T-helper 2 cell treated with Interferon-gamma antibody and Interleukin-4, amounts not matched to agents 100 ng/mL and 5 ng/mL, for 36 hours (primary cell): ENCODE data around the gene AKAIN1. TPM values are rescaled to one million over a fixed set of nuclear protein-coding genes. Genes with fewer than 3 reads are reported as not detected.

Source experiments
- intact Hi-C: fragments of 100-400 bp; cut with micrococcal nuclease; formaldehyde crosslinking; loops from one replicate; pipeline ENCODE4 v1.15.1; 2023
- total RNA-seq: library from RNA; stranded (reverse); gene quantifications from 2 replicates; pipeline ENCODE4 v1.2.3, GENCODE V29; 2022

AKAIN1 gene
- not detected in 2 replicates for total RNA-seq

GRCh38 chr18:5197032-5197434 lies at the start of gene AKAIN1:
Gene AKAIN1 (minus strand): TSS chr18:5197257. CDS start chr18:5197053, 204 bp downstream.
- intact Hi-C loops, result no loop called here

GRCh38 chr18:5244941-5245340 lies 47.9 kb upstream of the AKAIN1 start:
- intact Hi-C loops, result no loop called here

- intact Hi-C loops, result loop anchor here (5.0 kb wide), 1 partner anchor 1977 kb away; the partner anchor contains the start of gene MYL12B
Observed at GRCh38 chr18:5239447-5239846, 42.4 kb upstream of the AKAIN1 start.

GRCh38 chr18:5238371-5238976 lies 41.4 kb upstream of the AKAIN1 start:
- intact Hi-C loops, result loop anchor here (1.0 to 5.0 kb wide), 2 partner anchors 58 to 1976 kb away; partner anchors contain the start of gene MYL12B

- intact Hi-C loops, result loop anchor here (1.0 to 5.0 kb wide), 2 partner anchors 58 to 1976 kb away; partner anchors contain the start of gene MYL12B
Observed at GRCh38 chr18:5237723-5238370, 40.8 kb upstream of the AKAIN1 start.

- intact Hi-C loops, result loop anchor here (5.0 kb wide), 1 partner anchor 1975 kb away; the partner anchor contains the start of gene MYL12B
Observed at GRCh38 chr18:5237083-5237722, 40.1 kb upstream of the AKAIN1 start.

GRCh38 chr18:5214583-5215351 lies 17.7 kb upstream of the AKAIN1 start:
- intact Hi-C loops, result no loop called here

- intact Hi-C loops, result no loop called here
Observed at GRCh38 chr18:5207471-5208150, 10.6 kb upstream of the AKAIN1 start.

GRCh38 chr18:5198311-5198710 lies 1.3 kb upstream of the AKAIN1 start:
- intact Hi-C loops, result no loop called here

GRCh38 chr18:5197461-5197860 lies 404 bp upstream of the AKAIN1 start:
- intact Hi-C loops, result no loop called here

- intact Hi-C loops, result no loop called here
Observed at GRCh38 chr18:5196253-5197031, 615 bp downstream of the AKAIN1 start.

- intact Hi-C loops, result no loop called here
Observed at GRCh38 chr18:5195656-5196055, 1.4 kb downstream of the AKAIN1 start.

GRCh38 chr18:5180254-5180653 lies 16.8 kb downstream of the AKAIN1 start:
- intact Hi-C loops, result no loop called here

- intact Hi-C loops, result no loop called here
Observed at GRCh38 chr18:5178519-5178918, 18.5 kb downstream of the AKAIN1 start.

GRCh38 chr18:5175378-5175777 lies 21.7 kb downstream of the AKAIN1 start:
- intact Hi-C loops, result no loop called here

GRCh38 chr18:5173646-5174045 lies 23.4 kb downstream of the AKAIN1 start:
- intact Hi-C loops, result no loop called here

- intact Hi-C loops, result no loop called here
Observed at GRCh38 chr18:5173236-5173635, 23.8 kb downstream of the AKAIN1 start.

GRCh38 chr18:5167831-5168230 lies 29.2 kb downstream of the AKAIN1 start:
- intact Hi-C loops, result no loop called here

- intact Hi-C loops, result no loop called here
Observed at GRCh38 chr18:5166606-5167280, 30.3 kb downstream of the AKAIN1 start.

GRCh38 chr18:5164903-5165302 lies 32.2 kb downstream of the AKAIN1 start:
- intact Hi-C loops, result no loop called here
